Endometrial microvascular endothelial cells (primary cell): ENCODE results near the gene PCDHB1. TPM values are rescaled to one million over a fixed set of nuclear protein-coding genes. Genes with fewer than 3 reads are reported as not detected.

ENCODE experiments used
- in situ Hi-C: cut with HindIII; loops from 2 replicates; pipeline ENCODE4 v1.10.0; 2017; ENCODE audit warnings: low sequenced_read_pairs, low pct_unique_long_range_greater_than_20kb; ENCODE audit errors: inconsistent ontology term
- total RNA-seq: library from RNA; depleted of rRNA; stranded (reverse); fragments of >200 nt; gene quantifications from one replicate; pipeline ENCODE4 v1.2.3, GENCODE V29; 2015; ENCODE audit errors: inconsistent ontology term

The PCDHB1 gene
- total RNA-seq, result not detected

- in situ Hi-C loops, result no loop called here
These were observed at the start of gene PCDHB1 for GRCh38 chr5:141050622-141051520. PCDHB1 (plus strand) TSS chr5:141051374; CDS start chr5:141051471, 97 bp downstream.

GRCh38 chr5:141001446-141001843, 49.7 kb upstream of the PCDHB1 start:
- in situ Hi-C loops, result no loop called here

GRCh38 chr5:141001844-141002604, 49.1 kb upstream of the PCDHB1 start:
- in situ Hi-C loops, result no loop called here

- in situ Hi-C loops, result no loop called here
These were observed 48.6 kb upstream of the PCDHB1 start for GRCh38 chr5:141002605-141002965.

- in situ Hi-C loops, result no loop called here
These were observed 48.1 kb upstream of the PCDHB1 start for GRCh38 chr5:141003031-141003430.

- in situ Hi-C loops, result no loop called here
These were observed 47.2 kb upstream of the PCDHB1 start for GRCh38 chr5:141003791-141004611.

- in situ Hi-C loops, result no loop called here
These were observed 43.4 kb upstream of the PCDHB1 start for GRCh38 chr5:141007791-141008190.

- in situ Hi-C loops, result no loop called here
These were observed 41.0 kb upstream of the PCDHB1 start for GRCh38 chr5:141010047-141010793.

- in situ Hi-C loops, result no loop called here
These were observed 33.2 kb upstream of the PCDHB1 start for GRCh38 chr5:141017943-141018342.

GRCh38 chr5:141022384-141022783, 28.8 kb upstream of the PCDHB1 start:
- in situ Hi-C loops, result no loop called here

GRCh38 chr5:141031006-141031405, 20.2 kb upstream of the PCDHB1 start:
- in situ Hi-C loops, result no loop called here

- in situ Hi-C loops, result no loop called here
These were observed 18.5 kb upstream of the PCDHB1 start for GRCh38 chr5:141032626-141033025.

- in situ Hi-C loops, result no loop called here
These were observed 12.1 kb upstream of the PCDHB1 start for GRCh38 chr5:141039061-141039460.

- in situ Hi-C loops, result no loop called here
These were observed 11.7 kb upstream of the PCDHB1 start for GRCh38 chr5:141039517-141039916.

- in situ Hi-C loops, result no loop called here
These were observed 10.9 kb upstream of the PCDHB1 start for GRCh38 chr5:141040093-141040770.

- in situ Hi-C loops, result no loop called here
These were observed 10.3 kb upstream of the PCDHB1 start for GRCh38 chr5:141040771-141041426.

GRCh38 chr5:141041427-141041785, 9.8 kb upstream of the PCDHB1 start:
- in situ Hi-C loops, result no loop called here

GRCh38 chr5:141042555-141042954, 8.6 kb upstream of the PCDHB1 start:
- in situ Hi-C loops, result no loop called here
